ENCODE results near the gene OGFOD3.
"Not testable (repeated sequence)": the region's sequence is repeated elsewhere in the genome, so short reads cannot be mapped to it uniquely, and the experiment has no call there.

DNA sequence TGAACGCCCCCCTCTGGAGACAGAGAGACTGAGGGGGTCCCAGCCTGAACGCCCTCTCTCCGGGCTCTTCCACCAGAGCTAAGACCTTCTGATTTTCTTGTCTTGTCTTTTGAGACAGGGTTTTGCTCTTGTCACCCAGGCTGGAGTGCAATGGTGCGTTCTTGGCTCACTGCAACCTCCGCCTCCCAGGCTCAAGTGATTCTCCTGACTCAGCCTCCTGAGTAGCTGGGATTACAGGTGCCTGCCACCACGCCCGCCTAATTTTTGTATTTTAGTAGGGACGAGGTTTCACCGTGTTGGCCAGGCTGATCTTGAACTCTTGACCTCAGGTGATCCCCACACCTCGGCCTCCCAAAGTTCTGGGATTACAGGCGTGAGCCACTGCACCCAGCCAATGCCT, 70.4 kb downstream of the OGFOD3 start:
- TF ChIP-seq, protein P1, sequence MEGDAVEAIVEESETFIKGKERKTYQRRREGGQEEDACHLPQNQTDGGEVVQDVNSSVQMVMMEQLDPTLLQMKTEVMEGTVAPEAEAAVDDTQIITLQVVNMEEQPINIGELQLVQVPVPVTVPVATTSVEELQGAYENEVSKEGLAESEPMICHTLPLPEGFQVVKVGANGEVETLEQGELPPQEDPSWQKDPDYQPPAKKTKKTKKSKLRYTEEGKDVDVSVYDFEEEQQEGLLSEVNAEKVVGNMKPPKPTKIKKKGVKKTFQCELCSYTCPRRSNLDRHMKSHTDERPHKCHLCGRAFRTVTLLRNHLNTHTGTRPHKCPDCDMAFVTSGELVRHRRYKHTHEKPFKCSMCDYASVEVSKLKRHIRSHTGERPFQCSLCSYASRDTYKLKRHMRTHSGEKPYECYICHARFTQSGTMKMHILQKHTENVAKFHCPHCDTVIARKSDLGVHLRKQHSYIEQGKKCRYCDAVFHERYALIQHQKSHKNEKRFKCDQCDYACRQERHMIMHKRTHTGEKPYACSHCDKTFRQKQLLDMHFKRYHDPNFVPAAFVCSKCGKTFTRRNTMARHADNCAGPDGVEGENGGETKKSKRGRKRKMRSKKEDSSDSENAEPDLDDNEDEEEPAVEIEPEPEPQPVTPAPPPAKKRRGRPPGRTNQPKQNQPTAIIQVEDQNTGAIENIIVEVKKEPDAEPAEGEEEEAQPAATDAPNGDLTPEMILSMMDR (conservative IDR thresholded peaks at IDR 0.05): not testable (repeated sequence)
- TF ChIP-seq EZH2 (IDR thresholded peaks at IDR 0.05; ENCODE audit: low read depth): not testable (repeated sequence)

Measured in PC-9 (cell line).